HL-60 (cell line): Measurements from ENCODE around the gene PAPPA.

Experiments used
- DNase-seq, 2 experiments: peaks; one replicate each; pipeline ENCODE4 v3.0.0-alpha.2; 2010 to 2020; ENCODE audit warnings: low read depth in 1 of 2, low spot score in 1 of 2
- H3K27ac ChIP-seq: fragments of 250-450 bp; sonication (Bioruptor Pico); replicated peaks from 2 replicates; pipeline ENCODE4 v1.5.1; 2020; ENCODE audit warnings: mild to moderate bottlenecking, moderate library complexity
- H3K27me3 ChIP-seq: fragments of 250-450 bp; sonication (Bioruptor Pico); 2 replicates; pipeline ENCODE4 v1.5.1; 2021; ENCODE audit warnings: mild to moderate bottlenecking, moderate library complexity; ENCODE audit not compliant: insufficient read depth, poor library complexity, severe bottlenecking
- H3K4me3 ChIP-seq: replicated peaks from 2 replicates; pipeline ENCODE4 v1.5.1; 2011; ENCODE audit warnings: mild to moderate bottlenecking, control low read depth, low read length; ENCODE audit not compliant: insufficient read depth
- GABPA ChIP-seq: IDR thresholded peaks from 2 replicates; pipeline ENCODE4 v1.6.1; 2012; ENCODE audit warnings: low read depth
- POLR2AphosphoS5 ChIP-seq: IDR thresholded peaks from 2 replicates; pipeline ENCODE4 v1.6.1; 2012; ENCODE audit warnings: low read depth
- SPI1 ChIP-seq: IDR thresholded peaks from 2 replicates; pipeline ENCODE4 v1.6.1; 2012; ENCODE audit warnings: low read depth, mild to moderate bottlenecking, borderline replicate concordance
- TF ChIP-seq, protein P1 (sequence below): IDR thresholded peaks from one replicate; pipeline ENCODE4 v1.5.1; 2011; ENCODE audit warnings: low read length, control low read depth, inconsistent platforms; ENCODE audit not compliant: insufficient read depth
- TF ChIP-seq, protein P2 (sequence below): IDR thresholded peaks from 2 replicates; pipeline ENCODE4 v1.6.1; 2012; ENCODE audit warnings: low read depth; ENCODE audit not compliant: insufficient replicate concordance

PAPPA gene

GRCh38 chr9:116332090-116332489 lies 178.5 kb downstream of the PAPPA start:
- DNase-seq = no peak
- no peak overlapping the region for H3K27ac ChIP-seq
- no peak overlapping the region for H3K4me3 ChIP-seq
- TF ChIP-seq, protein P1, sequence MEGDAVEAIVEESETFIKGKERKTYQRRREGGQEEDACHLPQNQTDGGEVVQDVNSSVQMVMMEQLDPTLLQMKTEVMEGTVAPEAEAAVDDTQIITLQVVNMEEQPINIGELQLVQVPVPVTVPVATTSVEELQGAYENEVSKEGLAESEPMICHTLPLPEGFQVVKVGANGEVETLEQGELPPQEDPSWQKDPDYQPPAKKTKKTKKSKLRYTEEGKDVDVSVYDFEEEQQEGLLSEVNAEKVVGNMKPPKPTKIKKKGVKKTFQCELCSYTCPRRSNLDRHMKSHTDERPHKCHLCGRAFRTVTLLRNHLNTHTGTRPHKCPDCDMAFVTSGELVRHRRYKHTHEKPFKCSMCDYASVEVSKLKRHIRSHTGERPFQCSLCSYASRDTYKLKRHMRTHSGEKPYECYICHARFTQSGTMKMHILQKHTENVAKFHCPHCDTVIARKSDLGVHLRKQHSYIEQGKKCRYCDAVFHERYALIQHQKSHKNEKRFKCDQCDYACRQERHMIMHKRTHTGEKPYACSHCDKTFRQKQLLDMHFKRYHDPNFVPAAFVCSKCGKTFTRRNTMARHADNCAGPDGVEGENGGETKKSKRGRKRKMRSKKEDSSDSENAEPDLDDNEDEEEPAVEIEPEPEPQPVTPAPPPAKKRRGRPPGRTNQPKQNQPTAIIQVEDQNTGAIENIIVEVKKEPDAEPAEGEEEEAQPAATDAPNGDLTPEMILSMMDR = no peak
- TF ChIP-seq SPI1 (no peak), GABPA (no peak), POLR2AphosphoS5 (no peak)
- TF ChIP-seq, protein P2, sequence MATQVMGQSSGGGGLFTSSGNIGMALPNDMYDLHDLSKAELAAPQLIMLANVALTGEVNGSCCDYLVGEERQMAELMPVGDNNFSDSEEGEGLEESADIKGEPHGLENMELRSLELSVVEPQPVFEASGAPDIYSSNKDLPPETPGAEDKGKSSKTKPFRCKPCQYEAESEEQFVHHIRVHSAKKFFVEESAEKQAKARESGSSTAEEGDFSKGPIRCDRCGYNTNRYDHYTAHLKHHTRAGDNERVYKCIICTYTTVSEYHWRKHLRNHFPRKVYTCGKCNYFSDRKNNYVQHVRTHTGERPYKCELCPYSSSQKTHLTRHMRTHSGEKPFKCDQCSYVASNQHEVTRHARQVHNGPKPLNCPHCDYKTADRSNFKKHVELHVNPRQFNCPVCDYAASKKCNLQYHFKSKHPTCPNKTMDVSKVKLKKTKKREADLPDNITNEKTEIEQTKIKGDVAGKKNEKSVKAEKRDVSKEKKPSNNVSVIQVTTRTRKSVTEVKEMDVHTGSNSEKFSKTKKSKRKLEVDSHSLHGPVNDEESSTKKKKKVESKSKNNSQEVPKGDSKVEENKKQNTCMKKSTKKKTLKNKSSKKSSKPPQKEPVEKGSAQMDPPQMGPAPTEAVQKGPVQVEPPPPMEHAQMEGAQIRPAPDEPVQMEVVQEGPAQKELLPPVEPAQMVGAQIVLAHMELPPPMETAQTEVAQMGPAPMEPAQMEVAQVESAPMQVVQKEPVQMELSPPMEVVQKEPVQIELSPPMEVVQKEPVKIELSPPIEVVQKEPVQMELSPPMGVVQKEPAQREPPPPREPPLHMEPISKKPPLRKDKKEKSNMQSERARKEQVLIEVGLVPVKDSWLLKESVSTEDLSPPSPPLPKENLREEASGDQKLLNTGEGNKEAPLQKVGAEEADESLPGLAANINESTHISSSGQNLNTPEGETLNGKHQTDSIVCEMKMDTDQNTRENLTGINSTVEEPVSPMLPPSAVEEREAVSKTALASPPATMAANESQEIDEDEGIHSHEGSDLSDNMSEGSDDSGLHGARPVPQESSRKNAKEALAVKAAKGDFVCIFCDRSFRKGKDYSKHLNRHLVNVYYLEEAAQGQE = no peak
- H3K27me3 ChIP-seq = no peaks in the 10 kb centered on the region

DNA sequence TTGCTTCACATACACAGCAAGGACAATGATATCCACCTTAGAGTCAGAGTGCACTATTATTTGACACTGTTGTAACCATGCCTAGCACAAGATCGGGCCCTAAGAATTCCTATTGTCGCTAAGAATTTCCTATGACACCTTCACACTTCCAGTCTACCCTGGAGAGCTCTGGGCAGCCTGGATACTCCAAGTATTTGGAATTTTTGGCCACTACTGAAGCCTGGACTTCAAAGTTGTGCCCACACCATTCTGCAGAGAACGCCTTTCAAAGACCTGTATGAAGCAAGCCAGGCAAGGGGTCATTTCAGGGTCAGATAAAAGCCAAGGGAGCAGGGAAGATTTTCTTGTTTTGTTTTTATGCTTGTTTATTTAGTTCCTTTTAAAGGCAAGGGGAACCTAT lies 179.7 kb downstream of the PAPPA start:
- DNase-seq = no peak
- H3K27ac ChIP-seq = no peak overlapping the region
- no peak overlapping the region for H3K4me3 ChIP-seq
- TF ChIP-seq, protein P2 = no peak
- TF ChIP-seq SPI1 = no peak
- TF ChIP-seq, protein P1 = no peak
- TF ChIP-seq GABPA = no peak
- TF ChIP-seq POLR2AphosphoS5 = no peak
- no peaks in the 10 kb centered on the region for H3K27me3 ChIP-seq

DNA sequence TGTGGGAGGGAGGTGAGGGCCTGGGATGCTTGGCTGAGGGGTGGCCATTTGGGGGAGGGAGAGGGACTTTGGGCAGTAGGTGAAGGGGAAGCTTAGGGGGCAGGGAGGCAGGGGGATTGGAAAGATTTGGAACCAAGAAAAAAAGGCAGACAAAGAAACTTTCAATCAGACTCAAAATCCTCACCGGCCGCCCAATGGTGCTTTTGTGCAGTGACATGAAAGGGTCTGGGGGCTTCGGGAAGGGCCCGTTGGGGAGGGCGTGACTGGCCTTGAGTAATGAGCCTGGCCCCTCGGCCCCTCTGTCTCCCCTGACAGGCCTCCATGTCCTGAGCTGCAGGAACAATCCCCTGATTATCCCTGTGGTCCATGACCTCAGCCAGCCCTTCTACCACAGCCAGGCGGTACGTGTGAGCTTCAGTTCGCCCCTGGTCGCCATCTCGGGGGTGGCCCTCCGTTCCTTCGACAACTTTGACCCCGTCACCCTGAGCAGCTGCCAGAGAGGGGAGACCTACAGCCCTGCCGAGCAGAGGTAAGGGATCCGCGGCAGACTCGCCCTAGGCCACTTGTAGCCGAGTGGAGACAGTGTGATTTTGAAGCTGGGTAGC lies 181.1 kb downstream of the PAPPA start:
- H3K27ac ChIP-seq = no peak overlapping the region
- no peak overlapping the region for H3K4me3 ChIP-seq
- DNase-seq = no peak
- H3K27me3 ChIP-seq = no peaks in the 10 kb centered on the region
- TF ChIP-seq SPI1 = no peak

DNA sequence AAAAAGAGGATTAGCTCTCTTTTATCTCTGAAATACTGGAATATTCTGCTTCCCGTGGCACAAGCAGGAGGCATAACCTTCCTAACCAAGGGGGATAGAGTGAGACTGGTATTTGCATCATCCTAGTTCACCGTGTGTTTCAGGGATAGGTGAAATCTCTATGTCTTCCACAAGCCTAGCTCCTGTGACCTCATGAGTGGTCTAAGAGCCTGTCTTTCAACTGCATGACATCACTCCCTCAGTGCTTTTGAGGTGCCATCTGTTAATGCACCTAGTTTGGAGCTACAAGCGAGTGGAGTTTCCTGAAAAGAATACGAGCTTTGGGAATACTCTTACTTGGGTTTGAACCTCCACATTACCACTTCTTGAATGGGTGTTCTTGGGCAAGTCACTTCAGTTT lies 181.8 kb downstream of the PAPPA start:
- no peaks in the 10 kb centered on the region for H3K27me3 ChIP-seq
- TF ChIP-seq, protein P2 = no peak
- no peak for TF ChIP-seq POLR2AphosphoS5
- TF ChIP-seq SPI1 = no peak
- H3K27ac ChIP-seq = no peak overlapping the region
- no peak overlapping the region for H3K4me3 ChIP-seq
- DNase-seq = no peak
